ENCODE measurements around the gene JAKMIP1.

DNA sequence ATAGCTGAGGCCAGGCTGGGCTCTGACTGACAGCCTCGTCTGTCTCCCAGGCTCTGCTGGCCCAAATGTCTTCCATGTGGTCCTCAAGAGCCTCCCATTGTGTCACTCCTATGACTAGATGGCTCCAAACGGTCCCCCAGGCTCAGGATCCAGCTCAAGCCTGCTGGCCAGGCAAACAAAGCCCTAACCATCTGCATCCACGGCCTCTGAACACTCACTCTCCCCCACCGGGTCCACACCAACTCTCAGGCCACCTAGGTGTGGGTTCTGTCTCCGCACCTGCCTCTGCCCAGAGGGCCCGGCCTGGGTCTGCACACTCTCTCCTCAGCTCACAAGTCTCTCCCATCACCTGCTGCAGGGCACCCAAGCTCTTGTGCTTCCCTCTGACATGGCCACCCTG is 52.9 kb downstream of the JAKMIP1 start:
- no peak for TF ChIP-seq POLR2A (IDR thresholded peaks at IDR 0.05; ENCODE audit: low read length)
- no peak for TF ChIP-seq GATA1 (IDR thresholded peaks at IDR 0.05; ENCODE audit: low read depth, low read length)

Data from erythroblast (primary cell).